Tracheal epithelial cell (primary cell): ENCODE results near the gene TPRX2. TPM values are rescaled to one million over a fixed set of nuclear protein-coding genes. Genes with fewer than 3 reads are reported as not detected.

Source experiments
- total RNA-seq: library from RNA; depleted of rRNA; stranded (reverse); fragments of >200 nt; gene quantifications from 2 replicates; pipeline ENCODE4 v1.2.1, GENCODE V29; 2014

TPRX2 gene, protein sequence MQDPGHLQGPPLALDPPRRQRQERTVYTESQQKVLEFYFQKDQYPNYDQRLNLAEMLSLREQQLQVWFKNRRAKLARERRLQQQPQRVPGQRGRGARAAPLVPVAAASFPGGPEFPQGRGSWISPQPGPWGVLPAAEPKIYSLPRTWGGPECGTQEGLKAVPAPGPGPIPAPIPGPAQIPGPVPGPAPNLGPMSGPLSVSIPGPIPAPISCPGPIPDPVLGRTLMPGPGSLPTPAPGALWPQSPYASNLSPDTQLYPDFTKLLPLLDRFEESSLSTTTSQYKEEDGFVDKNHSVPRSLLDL
- not detected in 2 replicates for total RNA-seq

DNA sequence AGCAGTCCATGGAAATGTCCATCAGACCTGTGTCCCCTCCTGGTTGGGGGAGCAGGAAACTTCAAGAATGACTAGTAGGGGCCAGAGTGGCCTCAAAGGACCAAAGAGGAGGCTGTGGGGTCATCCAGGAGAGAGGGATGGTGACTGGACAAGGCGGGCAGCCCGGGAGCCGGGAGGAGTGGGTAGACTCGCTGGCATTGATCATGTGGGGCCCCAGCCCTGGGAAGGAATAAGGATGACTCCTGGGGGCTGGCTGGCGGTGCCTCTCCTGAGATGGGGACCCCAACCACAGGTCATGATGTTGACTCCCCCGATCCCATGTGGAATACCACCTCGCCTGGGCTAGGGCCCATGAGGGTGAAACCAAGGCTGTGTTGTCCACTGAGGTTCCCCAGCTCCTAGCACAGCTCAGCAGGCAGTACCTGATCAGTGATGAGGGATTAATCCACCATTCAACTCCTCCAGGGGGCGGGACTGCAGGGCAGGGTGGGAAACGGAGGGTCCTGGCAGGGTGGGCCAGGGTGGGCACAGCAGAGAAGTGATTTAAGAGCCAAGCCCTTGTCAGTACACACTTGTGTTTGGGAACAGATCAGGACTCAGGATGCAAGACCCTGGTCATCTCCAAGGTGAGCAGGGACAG is at the start of gene TPRX2:
Gene TPRX2, plus strand, starts transcription at position 590 of the 640 bp plus-strand sequence. Its CDS starts 12 bp downstream, at position 602.

DNA sequence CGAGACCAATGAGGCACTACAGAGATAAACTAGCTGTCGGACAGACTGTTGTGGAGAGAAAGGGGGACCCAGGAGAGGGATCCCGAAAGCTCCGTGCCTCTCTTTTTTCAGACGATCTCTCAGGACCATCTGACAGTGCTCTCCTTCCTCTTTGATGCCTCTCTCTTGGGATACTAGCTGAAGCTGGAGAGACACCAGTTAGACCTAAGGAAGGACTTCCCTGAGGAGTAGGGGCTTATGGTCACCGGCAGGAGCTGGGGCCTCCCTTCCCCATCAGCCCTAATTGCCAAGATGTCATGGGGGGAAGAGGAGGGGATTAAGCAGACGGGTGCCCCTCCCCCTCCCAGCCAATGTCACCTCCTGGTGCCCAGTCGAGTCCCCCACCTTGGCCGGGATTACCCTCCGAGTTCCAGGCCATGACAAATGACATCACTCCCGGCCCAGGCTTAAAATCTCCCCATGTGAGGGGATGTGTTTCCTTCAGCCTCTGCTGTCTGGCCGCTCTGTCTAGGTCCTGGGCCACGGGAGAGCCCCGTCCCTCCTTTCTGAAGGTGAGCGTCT is 37.5 kb upstream of the TPRX2 start, which contains the start of gene CRX:
Gene CRX, plus strand, starts transcription at position 478 of the 561 bp plus-strand sequence. CDS start 12,507 bp downstream, outside the sequence.

DNA sequence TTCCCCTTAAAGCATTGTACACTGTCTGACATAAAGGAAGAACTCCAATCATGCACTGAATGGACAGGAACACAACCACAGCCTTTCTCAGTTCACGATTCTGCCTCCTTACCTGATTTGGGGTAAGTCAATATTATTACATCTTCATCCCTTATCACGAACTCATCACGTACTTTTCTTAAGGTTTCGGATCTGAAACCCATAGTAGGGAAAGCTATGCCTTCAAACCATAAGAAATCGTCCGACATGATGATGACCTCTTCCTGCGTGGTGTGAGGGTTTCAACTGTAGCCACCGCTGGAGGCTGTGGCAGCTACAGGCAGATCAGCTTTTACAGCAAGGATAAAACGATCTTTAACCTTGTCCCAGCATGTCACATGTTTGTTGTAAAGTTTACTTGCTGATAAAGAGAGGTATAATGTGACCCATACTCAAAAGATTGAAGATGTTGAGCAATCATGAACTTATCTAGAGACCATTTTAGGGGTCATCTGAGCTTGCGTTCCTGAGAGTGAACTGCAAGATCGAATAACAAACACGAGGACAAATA is 27.1 kb downstream of the TPRX2 start, which contains the start of gene SULT2A1:
Gene SULT2A1, minus strand, starts transcription at position 306 of the 550 bp plus-strand sequence. Its CDS starts 58 bp downstream, at position 248.

Other genes with a start within 250 kb of the TPRX2 start
- gene EHD2, start 145.8 kb upstream of the TPRX2 start, total RNA-seq = 83.3 and 88.2 TPM in 2 replicates
- gene NOP53, start 113.7 kb upstream of the TPRX2 start, total RNA-seq = 76.1 and 115 TPM in 2 replicates
- 209 and 217 TPM in 2 replicates for gene SELENOW, start 80.5 kb upstream of the TPRX2 start, total RNA-seq
- gene TPRX1, start 54.7 kb upstream of the TPRX2 start, total RNA-seq = not detected in 2 replicates
- not detected in 2 replicates for gene CRX, start 37.3 kb upstream of the TPRX2 start, total RNA-seq
- gene SULT2A1, start 27.1 kb downstream of the TPRX2 start, total RNA-seq = not detected in 2 replicates
- gene BSPH1, start 132.9 kb downstream of the TPRX2 start, total RNA-seq = not detected in 2 replicates
- gene ELSPBP1, start 135.4 kb downstream of the TPRX2 start, total RNA-seq = not detected in 2 replicates
- not detected in 2 replicates for gene CABP5, start 184.8 kb downstream of the TPRX2 start, total RNA-seq